Measurements from ENCODE around the gene FGB.
"Not testable (repeated sequence)": the region's sequence is repeated elsewhere in the genome, so short reads cannot be mapped to it uniquely, and the experiment has no call there.

FGB gene

DNA sequence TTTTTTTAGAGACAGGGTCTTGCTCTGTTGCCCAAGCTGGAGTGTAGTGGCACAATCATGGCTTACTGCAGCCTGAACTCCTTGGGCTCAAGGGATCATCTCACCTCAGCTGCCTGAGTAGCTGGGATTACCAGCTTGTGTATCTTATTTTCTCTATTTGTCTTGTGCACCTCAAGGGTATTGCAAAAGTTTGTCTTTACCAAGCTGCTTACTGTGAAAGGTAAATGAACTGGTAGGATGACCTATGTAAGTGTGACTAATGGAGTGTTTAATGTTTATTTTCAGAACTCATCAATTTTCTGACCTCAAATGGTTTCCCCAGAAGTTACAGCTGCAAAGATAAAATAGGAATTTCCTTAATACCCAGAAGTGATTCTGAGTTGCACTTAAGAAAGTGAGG lies 33.0 kb downstream of the FGB start:
- TF ChIP-seq, protein P1, sequence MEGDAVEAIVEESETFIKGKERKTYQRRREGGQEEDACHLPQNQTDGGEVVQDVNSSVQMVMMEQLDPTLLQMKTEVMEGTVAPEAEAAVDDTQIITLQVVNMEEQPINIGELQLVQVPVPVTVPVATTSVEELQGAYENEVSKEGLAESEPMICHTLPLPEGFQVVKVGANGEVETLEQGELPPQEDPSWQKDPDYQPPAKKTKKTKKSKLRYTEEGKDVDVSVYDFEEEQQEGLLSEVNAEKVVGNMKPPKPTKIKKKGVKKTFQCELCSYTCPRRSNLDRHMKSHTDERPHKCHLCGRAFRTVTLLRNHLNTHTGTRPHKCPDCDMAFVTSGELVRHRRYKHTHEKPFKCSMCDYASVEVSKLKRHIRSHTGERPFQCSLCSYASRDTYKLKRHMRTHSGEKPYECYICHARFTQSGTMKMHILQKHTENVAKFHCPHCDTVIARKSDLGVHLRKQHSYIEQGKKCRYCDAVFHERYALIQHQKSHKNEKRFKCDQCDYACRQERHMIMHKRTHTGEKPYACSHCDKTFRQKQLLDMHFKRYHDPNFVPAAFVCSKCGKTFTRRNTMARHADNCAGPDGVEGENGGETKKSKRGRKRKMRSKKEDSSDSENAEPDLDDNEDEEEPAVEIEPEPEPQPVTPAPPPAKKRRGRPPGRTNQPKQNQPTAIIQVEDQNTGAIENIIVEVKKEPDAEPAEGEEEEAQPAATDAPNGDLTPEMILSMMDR (IDR thresholded peaks at IDR 0.05; ENCODE audit: low read depth, low read length, missing control alignments): no peak
- no peak overlapping the region for H3K4me3 ChIP-seq (ENCODE audit: low read depth, low read length)
- no peak for DNase-seq (ENCODE audit: low read depth)

DNA sequence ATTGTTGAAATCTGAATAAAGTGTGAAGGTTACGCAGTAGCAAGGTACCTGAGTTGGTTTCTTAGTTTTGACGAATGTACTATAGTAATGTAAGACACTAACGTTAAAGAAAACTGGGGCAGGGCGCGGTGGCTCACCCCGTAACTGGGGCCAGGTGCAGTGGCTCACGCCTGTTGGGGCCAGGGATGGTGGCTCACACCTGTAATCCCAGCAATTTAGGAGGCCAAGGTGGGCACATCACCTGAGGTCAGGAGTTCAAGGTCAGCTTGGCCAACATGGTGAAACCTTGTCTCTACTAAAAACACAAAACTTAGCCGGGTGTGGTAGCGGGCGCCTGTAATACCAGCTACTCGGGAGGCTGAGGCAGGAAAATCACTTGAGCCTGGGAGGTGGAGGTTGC lies 34.5 kb downstream of the FGB start:
- H3K4me3 ChIP-seq (ENCODE audit: low read depth, low read length); DNase-seq (ENCODE audit: low read depth): not testable (repeated sequence)

DNA sequence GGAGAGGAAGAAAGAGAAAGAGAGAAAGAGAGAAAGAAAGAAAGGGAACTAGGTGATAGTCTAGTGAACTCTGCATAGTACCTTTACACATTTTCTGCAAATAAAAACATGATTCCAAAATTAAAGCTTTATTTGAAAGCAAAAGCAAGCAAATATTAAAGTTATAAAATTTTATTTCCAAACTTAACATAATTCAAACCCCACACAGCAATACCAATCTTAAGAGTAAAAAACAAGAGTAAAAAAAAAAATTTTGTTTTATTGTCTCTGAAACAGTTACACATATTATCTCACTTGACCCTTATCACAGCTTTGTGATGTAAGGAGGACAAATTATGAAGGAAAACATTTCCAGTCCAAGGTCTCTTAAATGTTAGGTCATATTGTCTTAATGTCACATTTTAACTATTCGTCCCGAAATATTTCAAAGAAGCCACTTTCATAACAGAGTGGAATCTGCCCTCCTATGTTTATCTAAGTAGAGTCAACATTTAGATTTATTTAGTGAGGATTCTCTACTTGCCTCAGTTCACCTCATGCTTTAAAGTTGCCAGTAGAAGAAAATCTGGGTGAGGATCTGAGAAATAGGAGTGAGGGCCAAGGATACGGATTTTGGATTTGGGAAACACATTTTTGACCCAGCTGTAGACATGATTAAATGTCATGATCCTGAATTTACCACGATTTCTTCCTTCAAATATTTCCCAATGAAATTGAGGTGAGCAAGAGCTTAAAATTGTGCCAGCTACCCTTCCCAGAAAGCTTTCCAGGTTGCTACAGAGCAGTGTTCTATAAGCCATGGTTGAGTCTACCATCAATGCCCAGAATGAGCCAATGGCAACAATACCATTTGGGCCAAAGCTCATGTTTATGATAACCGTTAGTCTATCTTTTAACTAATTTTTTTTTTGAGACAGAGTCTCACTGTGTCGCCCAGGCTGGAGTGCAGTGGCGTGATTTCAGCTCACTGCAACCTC lies 35.3 kb downstream of the FGB start:
- TF ChIP-seq, protein P1 (IDR thresholded peaks at IDR 0.05; ENCODE audit: low read depth, low read length, missing control alignments): no peak
- no peak for DNase-seq (ENCODE audit: low read depth)

DNA sequence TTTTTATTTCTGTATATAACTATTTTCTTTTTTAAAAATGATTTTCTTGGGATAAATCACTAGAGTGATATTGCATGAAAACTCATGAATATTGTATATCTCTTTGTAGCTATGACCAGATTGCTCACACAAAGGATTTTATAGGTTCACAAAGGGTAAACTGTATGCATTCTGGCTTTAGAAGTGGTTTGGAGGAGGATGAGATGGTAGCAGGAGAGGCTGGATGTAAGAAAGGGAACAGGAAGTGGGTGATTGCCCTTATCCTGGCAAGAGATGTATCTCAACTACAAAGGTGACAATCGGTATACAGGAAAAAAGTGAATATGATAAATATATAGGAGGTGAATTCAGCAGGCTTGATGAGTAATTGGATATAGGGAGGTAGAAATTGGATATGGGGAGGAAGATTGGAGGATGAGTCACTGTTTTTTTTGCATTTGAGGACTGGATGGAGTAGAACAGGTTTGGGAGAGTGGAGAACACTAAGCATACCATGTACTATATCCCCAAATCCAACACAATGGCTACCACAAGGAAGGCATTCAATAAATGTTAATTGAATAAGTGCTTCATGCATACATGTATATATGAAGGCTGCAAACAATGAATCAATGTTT lies 39.7 kb downstream of the FGB start:
- TF ChIP-seq, protein P1 (IDR thresholded peaks at IDR 0.05; ENCODE audit: low read depth, low read length, missing control alignments): no peak
- DNase-seq (ENCODE audit: low read depth): no peak
- no peak overlapping the region for H3K4me3 ChIP-seq (ENCODE audit: low read depth, low read length)

More for the DNA sequence above, 35.3 kb downstream of the FGB start:
- H3K4me3 ChIP-seq (ENCODE audit: low read depth, low read length): no peak overlapping the region

DNA sequence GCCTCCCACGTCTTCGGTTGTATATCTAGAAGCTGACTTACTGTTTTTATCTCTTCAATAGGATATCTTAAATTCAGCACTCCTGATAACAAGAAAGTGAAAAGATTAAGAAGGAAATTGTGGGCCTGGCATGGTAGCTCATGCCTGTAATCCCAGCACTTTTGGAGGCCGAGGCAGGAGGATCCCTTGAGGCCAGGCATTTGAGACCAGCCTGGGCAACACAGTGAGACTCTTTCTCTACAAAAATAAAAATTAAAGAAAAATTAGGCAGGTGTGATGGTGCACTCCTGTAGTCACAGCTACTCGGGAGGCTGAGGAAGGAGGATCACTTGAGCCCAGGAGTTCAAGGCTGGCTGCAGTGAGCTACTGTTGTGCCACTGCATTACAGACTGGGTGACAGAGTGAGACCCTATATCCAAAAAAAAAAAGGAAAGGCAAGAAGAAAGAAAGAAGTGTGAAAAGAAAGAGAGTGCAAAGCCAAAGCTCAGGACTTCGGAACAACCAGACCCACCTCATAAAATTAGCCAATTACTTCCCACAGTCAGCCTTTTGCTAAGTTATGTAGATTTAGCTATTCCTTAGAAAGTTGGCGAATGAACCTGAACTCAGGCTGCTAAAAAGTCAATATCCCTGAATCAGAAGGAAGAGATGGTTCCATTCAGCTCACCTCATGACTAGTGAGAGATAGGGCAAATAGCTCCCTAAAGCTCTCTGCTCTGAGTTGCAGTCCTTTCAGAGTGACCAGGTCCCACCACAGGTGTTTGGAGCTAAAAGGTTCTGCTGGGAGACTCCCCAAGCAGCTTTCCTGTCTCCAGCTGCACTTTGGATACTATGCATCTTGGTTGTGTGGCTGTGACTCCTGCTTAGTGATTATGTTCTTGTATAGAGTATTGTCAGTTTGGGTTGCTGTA lies 40.5 kb downstream of the FGB start:
- TF ChIP-seq, protein P1 (IDR thresholded peaks at IDR 0.05; ENCODE audit: low read depth, low read length, missing control alignments): no peak
- H3K4me3 ChIP-seq (ENCODE audit: low read depth, low read length): no peak overlapping the region
- no peak for DNase-seq (ENCODE audit: low read depth)

DNA sequence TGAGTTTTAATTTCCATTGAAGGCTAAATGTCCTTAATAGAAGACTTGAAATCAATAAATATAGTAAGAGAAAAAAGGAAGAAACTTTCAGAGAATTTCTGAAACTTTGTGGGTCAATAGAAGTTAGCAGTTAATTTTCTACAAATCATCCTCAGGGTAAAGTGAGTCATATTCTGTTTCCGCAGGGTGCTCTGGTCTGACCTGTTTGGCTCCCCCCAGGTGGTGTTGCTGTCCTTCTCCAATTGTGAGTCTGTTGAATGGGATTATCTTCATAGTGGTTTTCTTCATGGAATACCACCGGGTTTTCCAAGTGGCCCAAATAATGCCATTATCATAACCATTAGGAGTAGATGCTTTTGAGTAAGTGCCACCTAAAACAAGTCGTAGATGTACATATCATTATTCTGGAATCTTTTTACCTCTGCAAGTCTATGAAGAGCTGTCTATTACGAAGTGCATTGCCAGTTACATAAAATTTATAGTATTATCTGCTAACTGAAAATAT lies 41.9 kb downstream of the FGB start:
- no peak overlapping the region for H3K4me3 ChIP-seq (ENCODE audit: low read depth, low read length)
- no peak for DNase-seq (ENCODE audit: low read depth)
- TF ChIP-seq, protein P1 (IDR thresholded peaks at IDR 0.05; ENCODE audit: low read depth, low read length, missing control alignments): no peak

Measured in GM12864 (cell line).